DOHH2 (cell line): ENCODE results near the gene TBC1D14.

Experiments
- EZH2phosphoT487 ChIP-seq: fragments of 200-600 bp; sonication (generic); IDR thresholded peaks from 2 replicates; pipeline ENCODE4 v1.6.1; 2017; ENCODE audit warnings: borderline replicate concordance, mild to moderate bottlenecking, antibody characterized with exemption, low read length, moderate library complexity, mixed read lengths
- TF ChIP-seq, protein P1 (sequence below): fragments of 200-600 bp; sonication (generic); IDR thresholded peaks from one replicate; pipeline ENCODE4 v1.5.1; 2014; ENCODE audit warnings: antibody characterized with exemption, mild to moderate bottlenecking, low read depth, low read length; ENCODE audit not compliant: poor library complexity, severe bottlenecking

DNA sequence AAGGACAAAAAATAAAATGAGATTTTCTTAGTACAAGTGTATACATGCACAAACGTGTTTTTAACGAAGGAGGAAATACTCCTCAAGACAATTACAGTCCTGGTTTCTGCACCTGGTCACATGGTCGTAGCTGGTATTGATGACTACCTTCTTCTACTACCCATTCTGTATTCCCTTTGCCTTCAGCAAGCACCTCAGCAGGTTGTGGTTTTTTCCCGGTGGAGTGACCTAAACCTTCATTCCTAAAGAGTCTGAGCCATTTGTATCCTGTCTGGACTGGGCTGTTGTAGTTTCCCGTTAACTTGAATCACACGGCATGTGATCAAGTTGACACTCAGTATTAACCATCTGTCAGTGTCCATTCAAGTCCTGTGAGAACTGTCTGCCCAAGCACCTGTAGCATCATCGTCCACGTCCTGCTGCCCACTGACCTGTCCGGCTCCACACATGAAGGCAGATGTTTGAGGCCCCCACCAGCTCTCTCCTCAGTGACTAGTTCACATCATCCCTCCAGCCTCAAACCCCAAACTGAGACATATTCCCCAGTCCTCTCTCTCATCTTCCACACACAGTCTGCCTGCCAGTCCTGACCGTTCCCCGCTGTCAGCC lies 31.1 kb upstream of the TBC1D14 start:
- TF ChIP-seq, protein P1, sequence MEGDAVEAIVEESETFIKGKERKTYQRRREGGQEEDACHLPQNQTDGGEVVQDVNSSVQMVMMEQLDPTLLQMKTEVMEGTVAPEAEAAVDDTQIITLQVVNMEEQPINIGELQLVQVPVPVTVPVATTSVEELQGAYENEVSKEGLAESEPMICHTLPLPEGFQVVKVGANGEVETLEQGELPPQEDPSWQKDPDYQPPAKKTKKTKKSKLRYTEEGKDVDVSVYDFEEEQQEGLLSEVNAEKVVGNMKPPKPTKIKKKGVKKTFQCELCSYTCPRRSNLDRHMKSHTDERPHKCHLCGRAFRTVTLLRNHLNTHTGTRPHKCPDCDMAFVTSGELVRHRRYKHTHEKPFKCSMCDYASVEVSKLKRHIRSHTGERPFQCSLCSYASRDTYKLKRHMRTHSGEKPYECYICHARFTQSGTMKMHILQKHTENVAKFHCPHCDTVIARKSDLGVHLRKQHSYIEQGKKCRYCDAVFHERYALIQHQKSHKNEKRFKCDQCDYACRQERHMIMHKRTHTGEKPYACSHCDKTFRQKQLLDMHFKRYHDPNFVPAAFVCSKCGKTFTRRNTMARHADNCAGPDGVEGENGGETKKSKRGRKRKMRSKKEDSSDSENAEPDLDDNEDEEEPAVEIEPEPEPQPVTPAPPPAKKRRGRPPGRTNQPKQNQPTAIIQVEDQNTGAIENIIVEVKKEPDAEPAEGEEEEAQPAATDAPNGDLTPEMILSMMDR = no peak
- TF ChIP-seq EZH2phosphoT487 = no peak
